GM19239 (cell line): ENCODE data around the gene PKP2.
"Not testable (repeated sequence)": the region's sequence is repeated elsewhere in the genome, so short reads cannot be mapped to it uniquely, and the experiment has no call there.

Experiments used
- DNase-seq: peaks from one replicate; pipeline ENCODE4 v3.0.0; 2011; ENCODE audit warnings: low spot score; ENCODE audit not compliant: insufficient read length
- FAIRE-seq: peaks from 2 replicates; lab custom pipeline; 2011; peaks lifted over from hg19 to GRCh38; lab: Jason Lieb, UNC

The PKP2 gene

DNA sequence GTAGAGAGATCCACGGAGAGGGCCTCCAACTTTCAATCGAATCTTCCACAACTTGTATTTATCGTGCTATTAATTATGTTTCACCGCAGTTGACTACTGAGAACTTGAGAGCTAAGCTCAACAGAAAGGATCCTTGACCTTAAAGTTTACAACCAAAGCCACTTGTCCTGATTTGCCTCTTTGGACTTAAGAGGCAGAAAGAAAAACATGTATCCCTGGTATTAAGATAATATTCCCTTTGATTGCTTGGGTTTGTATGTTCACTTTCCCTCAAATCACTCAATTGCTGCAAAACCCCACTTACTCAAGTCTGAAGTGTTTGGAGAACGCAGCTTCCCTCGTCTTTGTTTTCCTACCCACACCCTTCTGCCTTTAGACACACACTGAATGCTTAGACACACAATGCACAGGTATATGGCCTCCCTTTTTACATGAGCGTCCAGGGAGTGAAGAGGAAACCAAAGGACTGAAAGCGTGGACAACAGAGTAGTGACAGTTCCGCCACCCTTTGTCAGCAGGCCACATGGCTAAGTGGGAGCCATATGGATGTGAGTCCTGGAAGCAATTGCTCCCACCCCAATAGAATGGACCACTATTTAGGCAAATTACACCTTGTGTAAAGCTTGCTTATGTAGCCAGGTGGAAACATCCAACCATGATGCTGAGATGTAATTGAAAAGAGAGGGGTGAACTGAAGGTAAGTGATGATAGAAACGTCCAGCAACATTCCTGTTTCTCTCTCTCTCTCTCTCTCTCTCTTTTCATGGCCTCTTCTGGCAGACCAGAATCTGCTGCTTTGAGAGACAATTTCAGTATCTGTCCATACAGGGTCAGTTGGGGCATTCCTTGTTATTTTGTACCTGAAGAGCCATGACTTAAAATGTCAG, 1.4 kb upstream of the PKP2 start:
- FAIRE-seq, result no peak
- no peak for DNase-seq

DNA sequence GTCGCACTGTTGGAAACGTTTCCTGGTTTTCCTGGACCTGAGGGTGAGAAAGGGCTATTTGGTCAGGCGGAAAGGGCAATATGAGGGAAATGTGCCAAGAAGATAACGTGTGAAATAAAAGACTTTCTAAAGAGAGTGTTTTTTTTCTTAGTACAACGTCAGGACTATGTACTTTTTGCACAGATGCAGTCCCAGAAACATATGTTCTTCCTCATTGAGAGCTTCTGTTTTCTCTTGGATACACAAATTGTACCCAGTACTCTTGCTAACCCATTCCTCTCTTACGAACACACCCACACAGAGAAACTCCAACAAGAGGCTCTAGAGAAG, 669 bp upstream of the PKP2 start:
- DNase-seq (no peak), FAIRE-seq (no peak)

- FAIRE-seq (no peak), DNase-seq (no peak)
Observed at GRCh38 chr12:32895688-32896431, 717 bp downstream of the PKP2 start.

DNA sequence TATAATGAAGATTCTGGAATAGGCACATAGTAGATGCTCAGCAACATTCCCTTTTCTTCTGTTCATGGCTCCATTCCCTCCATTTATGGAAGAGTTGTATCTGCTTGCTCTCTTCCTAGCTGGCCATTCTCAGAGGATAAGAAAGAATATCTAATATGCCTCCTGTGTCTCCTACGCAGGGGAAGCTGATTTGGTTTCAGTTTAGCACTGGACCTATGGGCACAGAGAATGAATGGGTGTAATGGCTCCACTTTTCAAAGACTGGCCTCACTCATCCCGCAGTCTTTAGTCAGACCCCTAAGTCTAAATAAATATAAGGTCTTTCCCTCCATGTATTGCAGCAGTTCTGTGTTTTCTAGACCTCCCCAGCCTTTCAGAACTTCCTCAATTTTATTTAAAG, 2.0 kb downstream of the PKP2 start:
- FAIRE-seq (no peak), DNase-seq (no peak)

DNA sequence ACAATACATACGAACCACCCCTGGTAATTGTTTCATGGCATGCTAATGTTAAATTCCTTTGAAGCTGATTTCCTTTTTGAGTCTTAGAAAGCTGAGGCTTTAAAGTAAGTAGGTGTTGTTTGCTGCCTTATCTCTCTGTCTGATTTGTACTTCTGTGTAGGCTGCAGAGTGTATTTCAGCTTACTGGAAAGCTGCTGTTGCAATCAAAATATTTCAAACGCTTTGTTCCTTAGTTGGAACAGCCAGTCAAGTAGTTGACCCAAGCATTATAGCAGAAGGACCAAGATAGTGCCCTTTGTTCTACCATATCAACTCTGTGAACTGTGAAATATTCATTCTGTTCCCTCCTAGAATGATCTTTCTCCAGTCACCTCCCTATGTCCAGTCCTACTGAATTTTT, 3.1 kb downstream of the PKP2 start:
- FAIRE-seq (peak; percentile 51), DNase-seq (no peak)

DNA sequence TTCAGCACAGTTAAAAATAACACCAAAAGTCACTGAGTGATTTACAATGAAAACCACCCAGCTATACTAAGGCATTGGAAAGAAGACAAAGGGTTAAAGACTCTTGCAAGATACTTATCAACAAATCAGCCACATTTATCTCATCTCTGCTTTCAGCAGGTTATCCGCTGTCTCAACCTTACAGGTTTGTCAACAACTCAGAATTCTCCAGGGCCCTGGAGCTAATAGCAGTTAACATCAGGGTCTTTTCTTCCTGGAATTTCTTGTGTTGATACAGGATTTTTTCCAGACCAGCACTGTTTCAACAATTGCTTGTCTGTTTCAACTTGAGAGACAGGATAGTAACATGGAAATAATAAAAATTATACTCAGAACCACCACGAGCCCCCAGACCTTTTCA, 3.5 kb downstream of the PKP2 start:
- no peak for FAIRE-seq
- DNase-seq, result no peak

DNA sequence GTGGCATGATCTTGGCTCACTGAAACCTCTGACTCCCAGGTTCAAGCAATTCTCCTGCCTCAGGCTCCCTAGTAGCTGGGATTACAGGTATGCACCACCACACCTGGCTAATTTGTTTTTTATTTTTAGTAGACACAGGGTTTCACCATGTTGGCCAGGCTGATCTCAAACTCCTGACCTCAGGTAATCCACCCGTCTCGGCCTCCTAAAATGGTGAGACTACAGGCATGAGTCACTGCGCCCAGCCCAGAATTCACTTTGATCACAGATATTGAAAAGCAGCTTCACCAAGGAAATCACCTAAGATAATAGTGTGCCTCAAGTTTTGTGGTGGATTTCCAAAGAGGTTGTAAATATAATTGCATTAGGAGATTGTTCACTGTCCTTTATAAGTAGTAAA, 4.2 kb downstream of the PKP2 start:
- not testable (repeated sequence) for DNase-seq

GRCh38 chr12:32891956-32892355, 4.6 kb downstream of the PKP2 start:
- FAIRE-seq (no peak), DNase-seq (no peak)

More for the DNA sequence above, 4.2 kb downstream of the PKP2 start:
- FAIRE-seq, result not testable (repeated sequence)

DNA sequence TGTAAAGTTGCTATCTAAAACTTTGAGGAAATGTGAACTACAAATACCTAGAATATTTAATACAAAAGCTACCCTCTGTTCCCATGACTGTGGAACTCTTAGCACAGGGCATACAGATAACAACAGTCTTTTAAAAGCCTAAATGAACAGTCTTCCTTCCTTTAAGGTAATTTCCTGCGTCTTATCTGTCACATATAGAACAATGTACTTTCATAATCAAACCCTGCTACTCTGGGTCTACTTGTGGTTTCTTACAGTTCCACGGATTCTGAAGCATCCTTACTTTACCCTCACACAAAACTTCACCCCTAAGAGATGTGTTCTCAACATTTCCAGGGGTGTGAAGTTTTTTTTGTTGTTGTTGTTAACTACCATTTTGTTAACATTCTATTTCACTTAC, 5.1 kb downstream of the PKP2 start:
- DNase-seq (no peak), FAIRE-seq (no peak)

DNA sequence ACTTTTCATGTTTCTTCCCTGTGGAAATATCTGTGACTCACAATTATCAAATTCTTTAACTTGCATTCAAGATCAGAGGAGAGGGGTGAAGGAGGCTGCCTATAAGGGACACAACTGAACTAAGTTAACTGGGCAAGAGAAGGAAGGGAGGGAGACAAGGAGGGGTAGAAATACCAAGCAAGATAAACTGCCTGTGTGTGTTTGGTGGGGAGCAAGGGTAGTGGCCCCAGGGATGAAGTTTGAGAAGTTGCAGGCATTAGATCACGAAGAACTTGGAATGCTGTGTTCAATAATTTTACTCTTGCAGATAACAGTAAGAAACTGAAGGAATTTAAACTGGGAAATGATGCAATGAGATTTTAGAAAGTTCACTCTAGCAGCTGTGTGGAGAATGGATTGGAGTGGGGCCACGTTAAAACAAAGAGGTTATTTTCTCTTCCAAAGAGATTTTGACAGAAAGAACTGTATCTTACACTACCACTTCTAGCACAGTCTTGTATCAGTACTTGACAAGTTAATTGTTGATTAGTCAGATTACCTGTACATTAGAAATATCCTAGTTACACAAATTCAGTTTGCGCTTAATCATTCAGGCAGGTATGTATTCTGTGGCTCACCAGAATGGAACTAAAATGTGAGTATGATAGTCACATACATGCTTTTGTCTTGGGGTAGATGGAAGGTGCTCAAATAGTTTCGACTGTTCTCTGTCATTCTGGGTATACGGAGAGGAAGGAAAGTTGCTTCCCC, 7.4 kb downstream of the PKP2 start:
- no peak for FAIRE-seq
- no peak for DNase-seq

DNA sequence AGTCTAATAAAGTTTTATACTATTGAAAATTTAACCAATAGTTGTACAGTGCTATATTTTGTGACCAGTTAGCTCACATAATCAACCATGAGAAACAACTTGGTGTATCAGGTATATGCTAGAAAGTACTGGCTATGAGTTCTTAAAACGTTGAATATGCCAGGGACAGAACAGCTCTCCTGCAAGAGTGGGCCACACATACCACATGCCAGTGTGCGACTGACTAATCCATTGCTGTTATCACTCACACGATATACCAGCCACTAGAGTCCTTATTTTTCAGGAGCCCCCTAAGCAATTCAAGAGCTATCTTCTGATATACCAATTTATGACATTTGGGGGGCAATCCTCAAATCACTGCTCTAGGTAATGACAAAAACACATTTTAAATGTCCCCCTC, 9.5 kb downstream of the PKP2 start:
- no peak for FAIRE-seq

GRCh38 chr12:32885831-32886230, 10.7 kb downstream of the PKP2 start:
- no peak for FAIRE-seq
- DNase-seq, result no peak

More for the DNA sequence above, 9.5 kb downstream of the PKP2 start:
- no peak for DNase-seq

DNA sequence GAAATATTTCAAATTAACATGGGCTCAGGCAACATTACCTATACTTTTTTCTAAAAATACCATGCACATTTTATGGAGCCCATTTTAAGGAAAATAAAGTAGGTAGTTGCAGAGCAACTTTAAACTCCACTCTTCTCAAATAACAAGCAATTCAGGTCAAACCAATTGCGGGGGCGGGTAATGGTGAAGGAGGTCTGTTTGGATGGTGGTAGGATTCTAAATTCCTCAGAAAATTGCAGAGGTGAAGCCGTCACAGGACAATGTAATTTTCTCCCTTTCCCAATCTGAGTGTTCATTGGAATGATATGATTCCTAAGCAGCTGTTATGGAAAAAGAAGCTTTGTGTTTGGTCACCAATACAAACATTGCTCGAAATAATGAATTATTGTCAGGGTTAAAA, 11.6 kb downstream of the PKP2 start:
- DNase-seq, result no peak
- FAIRE-seq, result no peak

- FAIRE-seq (no peak), DNase-seq (no peak)
Observed at GRCh38 chr12:32881702-32882101, 14.9 kb downstream of the PKP2 start.

DNA sequence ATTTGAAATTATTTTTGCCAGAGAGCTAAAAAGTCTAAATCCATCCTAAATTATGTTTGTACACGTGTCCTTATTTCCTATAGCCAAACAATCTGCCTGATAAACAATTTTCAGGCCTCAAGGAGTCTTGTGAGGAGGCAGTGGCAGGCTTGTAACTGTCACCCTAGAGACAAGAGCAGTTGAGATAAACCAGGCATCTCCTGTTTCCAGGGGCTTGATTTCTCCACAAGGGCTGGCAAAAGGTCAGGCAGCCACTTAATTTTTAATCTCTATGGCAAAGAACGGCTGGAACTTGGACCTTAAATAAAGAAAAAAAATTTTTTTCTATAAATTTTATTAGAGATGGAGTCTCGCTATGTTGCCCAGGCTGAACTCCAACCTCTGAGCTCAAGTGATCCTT, 15.5 kb downstream of the PKP2 start:
- no peak for DNase-seq
- FAIRE-seq, result no peak

- FAIRE-seq, DNase-seq: not testable (repeated sequence)
Observed at GRCh38 chr12:32879066-32879465, 17.5 kb downstream of the PKP2 start.

- FAIRE-seq (no peak), DNase-seq (no peak)
Observed at GRCh38 chr12:32877601-32878459, 18.7 kb downstream of the PKP2 start.

DNA sequence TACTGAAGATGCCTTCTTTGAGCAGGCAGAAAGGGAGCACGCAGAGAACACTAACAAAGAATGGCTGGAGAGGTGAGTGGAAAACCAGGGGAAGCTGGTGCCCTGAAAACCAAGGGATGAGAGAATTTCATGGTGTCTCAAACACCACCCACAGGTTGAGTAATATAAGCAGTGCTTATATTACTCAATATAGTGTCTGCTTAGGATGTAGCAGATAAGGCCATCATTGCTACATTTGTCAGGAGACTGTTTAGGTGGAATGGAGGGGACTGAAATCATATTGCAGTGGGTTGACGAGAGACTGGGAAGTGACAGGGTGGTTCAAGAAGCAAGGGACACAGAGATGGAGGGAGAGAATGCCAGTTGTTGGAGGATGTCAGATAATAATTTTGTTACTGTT, 20.6 kb downstream of the PKP2 start:
- DNase-seq (no peak), FAIRE-seq (no peak)

DNA sequence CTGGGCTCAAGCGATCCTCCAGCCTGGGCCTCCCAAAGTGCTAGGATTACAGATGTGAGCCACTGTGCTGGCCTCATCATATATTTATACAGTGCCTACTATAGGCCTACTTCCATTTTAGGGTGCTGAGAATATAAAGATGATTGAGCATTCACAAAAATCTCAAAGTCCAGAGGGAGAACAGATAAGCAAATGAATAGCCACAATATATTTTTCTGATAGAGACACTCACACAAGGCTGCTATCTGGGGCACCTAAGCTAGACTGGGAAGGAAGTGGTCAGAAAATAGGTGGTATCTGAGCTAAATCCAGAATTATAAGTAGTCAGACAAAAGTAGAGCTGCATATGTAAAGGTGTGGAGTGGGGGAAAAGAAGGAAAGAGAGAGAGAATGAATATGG, 21.6 kb downstream of the PKP2 start:
- FAIRE-seq, result no peak
- no peak for DNase-seq

GRCh38 chr12:32874078-32874477, 22.5 kb downstream of the PKP2 start:
- no peak for DNase-seq
- FAIRE-seq, result no peak
